GM21390 (cell line): ENCODE data around the gene MAP4.
"Not testable (repeated sequence)": the region's sequence is repeated elsewhere in the genome, so short reads cannot be mapped to it uniquely, and the experiment has no call there.

ENCODE experiments used
- ATAC-seq: cut with Tn5 transposase; IDR thresholded peaks from one replicate; pipeline ENCODE4 v1.9.1; 2021; ENCODE audit not compliant: unreplicated experiment

MAP4 gene

DNA sequence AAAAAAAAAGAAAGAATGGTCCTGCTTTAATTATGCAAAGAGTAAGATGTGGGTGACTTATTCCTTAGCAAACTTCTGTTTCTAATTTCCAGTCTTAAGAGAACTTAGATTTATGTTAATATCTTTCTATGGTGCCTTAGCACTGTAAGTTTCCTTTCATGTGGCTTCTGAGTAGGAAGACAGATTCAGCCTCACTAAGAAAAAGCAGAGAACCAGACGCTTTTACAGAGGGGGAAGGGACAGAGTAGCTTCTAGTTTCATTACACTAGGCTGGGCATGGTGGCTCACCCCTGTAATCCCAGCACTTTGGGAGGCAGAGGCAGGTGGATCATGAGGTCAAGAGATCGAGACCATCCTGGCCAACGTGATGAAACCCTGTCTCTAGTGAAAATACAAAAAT, 118.3 kb downstream of the MAP4 start:
- ATAC-seq: no peak

DNA sequence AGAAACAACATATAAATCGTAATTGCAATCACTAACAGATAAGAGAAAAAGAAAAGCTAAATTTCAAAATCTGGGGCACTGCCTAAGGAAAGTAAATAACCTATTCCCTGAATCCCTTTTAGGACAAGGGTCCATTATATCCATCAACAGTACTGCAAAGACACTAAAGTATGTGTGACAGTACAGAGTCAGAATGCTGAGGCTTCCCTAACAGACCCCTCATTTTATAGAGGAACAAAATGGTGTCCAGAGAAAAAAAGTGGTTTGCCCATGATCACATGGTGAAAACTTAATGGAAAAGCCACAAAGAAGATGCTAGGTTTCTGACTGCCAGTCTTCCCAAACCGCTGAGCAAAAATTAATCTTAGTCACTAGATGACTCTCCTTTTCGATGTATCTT, 119.5 kb downstream of the MAP4 start:
- no peak for ATAC-seq

DNA sequence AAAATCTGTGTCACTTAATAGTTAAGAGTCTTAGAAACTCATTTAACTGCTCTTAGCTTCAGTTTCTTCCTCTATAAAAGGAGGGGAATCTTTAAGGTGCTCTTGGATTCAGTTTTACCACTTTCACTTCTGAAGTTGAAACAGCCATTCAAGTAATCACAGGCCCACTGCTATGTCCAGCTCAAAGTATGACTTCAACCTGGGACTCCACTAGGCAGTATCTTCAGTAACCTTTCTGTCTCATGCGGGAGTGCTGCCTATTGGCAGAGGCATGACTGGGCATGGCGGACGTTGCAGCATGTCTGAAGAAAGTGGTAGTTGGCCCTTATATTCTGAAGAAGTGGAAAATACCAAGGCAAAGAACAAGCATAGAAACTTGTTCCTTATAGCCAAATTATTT, 121.0 kb downstream of the MAP4 start:
- no peak for ATAC-seq

DNA sequence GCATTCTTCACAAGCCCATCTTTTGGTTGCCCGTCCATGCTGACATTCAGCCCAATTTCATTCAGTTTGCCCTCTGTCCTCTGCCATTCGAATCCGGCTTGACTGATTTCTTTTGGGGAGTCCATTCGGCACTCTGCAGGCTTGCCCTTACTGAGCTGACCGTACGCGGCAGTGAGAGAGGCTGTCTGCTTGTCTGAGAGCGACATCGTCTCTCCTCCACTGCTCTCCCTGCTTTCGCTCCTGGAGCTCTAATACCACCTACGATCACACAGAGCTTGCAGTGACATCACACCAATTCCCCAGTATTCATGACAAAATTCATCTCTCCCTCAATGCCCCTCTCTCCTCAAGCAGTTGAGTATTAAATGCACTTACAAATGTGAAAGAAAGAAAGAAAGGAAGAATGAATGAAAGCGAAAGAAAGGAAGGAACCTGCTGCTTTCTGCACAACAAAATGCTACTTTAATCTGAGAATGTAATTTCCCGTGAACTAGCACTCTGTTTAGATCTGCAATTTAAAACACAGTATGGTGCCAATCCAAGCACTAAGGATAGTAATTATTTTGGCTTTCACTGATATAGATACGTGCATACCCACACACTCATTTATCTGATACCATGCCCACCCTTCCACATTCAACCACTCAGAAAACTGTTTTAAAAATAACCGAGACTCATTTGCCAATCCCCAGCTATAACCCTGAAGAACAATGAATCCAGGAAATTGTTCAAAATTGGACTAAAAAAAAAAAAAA, 123.8 kb downstream of the MAP4 start:
- ATAC-seq: no peak

DNA sequence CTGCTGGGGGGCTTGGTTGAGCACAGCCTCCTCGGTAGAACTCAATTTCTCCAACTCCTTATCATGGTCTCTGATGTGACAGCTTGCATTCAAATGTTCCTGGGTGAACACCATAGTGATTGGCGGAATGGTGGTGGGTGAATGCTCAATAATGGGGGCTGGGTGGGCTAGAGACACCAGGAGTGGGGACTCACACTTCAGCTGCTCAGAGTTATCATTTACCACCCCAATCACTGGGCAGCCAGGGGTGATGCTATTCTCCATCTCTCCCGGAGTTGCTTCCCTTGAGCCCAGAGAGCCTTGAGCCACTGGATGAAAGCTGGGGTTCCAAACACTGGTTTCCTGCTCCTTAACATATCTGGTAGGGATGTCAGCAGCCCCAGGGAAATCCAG, 124.6 kb downstream of the MAP4 start:
- no peak for ATAC-seq

DNA sequence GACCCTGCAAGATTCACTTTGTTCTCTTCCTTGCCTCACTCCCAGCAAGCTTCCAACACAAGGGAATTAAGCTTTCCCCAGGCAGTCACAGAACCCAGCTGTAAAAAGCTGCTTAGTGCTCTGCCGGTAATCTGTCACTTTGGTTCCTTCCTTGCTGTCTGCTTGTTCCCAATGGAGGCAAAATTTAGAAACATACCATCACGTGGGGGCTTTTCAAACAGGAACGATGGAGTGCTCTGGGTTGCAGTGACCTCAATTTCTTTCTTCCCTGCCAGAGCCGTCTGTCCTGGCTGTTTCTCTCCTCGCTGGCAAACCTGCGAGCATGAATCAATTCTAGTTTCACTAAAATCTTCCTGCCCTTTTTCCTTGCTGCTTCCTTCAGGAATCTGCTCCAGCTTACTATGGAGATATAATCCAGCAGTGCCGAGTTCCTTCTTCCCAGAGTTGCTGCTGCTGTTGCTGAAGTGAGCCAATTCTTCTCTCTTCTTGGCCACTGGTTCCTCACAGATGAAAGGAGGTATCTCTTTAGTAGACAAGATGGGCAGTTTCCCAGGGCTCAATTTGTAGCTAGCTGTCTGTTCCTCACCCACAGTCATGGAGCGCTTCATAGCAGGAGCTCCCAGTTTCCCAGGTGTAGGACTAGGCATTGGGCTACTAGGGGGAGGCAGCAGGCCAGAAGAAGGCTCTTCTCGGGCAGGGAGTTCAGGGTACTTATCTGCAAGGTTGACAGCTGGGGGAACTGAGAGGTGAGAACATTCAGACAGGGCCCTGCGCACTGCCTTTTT, 125.2 kb downstream of the MAP4 start:
- no peak for ATAC-seq

DNA sequence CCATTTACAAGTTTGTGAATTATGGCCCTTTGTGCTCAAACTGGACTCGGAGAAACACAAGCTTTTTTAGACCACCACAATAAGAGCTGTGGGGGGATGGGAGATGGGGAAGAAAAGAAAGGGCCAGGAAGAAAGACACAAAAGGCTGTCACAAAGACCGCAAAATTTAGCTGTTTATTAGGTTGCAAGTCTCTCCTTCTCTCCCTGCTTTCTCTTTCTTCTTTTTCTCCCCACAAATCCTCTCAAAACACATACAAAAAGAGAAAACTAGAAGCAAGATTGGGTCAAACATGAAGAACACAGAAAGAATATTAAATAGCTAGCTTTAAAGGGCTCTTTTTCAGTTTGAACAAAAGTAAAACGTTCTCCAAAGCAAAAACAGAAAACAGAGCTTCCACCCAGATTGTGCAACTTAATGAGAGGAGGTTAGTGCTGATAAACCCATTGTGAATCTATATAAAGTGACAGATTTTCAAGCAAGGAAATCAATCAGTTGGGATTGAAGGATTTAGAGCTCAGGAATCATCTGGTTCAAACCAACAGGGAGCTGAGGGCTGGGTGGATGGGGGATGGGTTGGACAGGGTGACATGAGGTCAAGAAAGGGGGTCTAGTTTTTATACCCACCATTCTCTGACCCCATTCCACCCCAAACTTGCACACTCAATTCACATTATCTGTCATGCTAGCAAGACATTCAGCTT, 125.9 kb downstream of the MAP4 start:
- no peak for ATAC-seq

DNA sequence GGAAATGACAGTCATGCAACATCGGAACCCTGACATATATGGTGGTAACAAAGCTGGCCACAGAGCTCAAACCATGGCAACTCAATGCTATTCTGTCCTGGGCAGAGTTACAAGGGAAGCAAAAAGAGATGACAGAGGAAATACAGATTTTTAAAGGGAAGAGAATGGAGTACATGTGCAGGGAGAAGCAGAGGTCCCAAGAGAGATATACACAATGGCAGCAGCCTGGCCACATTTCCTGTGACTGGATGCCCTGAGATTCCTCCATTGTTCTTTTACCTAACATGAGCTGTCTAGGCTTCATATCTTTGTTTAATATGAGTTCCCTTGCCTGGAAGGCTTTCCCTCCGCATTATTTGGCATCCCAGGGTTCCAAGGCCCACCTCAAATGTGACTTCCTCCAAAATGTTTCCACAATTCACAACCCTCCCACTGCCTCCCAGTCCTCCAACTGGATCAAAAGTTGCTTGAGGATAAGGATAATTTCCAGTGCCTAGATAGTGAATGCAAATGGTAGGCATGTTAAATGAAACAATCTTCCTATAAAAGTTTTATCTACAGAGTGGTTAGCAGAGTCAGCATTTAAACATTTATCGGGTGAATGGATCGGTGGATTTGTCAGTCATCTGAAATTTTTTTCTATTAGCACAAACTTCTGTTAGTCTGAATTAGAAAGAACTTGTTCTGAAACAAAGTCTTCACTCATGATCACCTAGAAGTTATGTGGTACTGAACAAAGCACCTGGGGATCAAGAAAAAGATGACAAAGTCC, 127.0 kb downstream of the MAP4 start:
- ATAC-seq: no peak

DNA sequence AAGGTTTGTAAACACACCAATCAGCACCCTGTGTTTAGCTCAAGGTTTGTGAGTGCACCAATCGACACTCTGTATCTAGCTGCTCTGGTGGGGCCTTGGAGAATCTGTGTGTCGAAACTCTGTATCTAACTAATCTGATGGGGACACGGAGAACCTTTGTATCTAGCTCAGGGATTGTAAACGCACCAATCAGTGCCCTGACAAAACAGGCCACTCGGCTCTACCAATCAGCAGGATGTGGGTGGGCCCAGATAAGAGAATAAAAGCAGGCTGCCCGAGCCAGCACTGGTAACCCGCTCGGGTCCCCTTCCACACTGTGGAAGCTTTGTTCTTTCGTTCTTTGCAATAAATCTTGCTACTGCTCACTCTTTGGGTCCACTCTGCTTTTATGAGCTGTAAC, 128.2 kb downstream of the MAP4 start:
- not testable (repeated sequence) for ATAC-seq

DNA sequence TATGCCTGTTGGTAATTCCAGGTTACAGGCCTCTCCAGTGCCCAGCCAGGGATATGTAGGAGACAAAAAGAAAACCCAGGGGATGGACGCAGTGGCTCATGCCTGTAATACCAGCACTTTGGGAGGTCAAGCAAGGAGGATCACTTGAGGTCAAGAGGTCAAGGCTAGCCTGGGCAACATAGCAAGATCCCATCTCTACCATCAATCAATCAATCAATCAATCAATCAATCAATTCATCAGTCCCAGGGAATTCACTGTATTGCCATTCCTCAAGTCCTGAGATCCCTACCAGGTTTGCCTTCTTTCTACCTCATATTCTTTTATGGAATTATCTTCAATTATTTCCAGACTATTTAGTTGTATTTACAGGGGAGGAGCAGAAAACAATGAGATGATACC, 131.0 kb downstream of the MAP4 start:
- ATAC-seq: no peak

DNA sequence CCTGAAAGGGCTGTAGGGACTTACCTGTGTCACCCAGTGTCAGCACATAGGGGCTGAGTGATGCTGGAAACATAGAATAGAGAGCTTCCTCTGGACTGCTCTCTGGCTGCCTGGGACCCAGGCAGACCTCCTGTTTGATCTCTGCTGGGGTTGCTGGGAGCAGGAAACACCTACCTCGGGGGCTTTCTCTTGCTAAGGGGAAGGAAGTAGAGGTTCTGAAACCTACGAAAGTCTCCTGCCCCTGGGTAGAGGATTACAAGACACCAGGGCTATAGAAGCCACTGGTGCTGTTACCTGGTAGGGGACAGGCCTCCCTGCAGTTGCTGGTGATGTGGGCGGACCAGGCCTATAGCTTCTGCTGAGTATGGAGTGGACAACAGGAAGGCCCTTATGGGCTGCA, 131.6 kb downstream of the MAP4 start:
- no peak for ATAC-seq

DNA sequence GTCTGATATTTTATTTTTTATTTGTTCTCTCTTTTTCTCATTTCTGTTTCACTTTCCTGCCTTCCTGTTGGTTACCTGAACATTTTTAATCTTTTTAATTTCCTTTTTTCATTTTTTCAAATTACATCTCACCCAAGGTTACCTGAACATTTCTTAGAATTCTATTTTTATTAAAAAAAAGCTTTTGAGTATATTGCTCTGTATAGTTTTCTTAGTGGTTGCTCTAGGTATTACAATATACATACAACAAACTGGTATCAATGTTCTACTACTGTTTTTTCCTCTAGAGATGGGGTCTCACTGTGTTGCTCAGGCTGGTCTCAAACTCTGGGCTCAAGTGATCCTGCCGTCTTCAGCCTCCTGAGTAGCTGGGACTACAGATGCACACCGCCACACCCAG, 133.9 kb downstream of the MAP4 start:
- ATAC-seq: no peak

DNA sequence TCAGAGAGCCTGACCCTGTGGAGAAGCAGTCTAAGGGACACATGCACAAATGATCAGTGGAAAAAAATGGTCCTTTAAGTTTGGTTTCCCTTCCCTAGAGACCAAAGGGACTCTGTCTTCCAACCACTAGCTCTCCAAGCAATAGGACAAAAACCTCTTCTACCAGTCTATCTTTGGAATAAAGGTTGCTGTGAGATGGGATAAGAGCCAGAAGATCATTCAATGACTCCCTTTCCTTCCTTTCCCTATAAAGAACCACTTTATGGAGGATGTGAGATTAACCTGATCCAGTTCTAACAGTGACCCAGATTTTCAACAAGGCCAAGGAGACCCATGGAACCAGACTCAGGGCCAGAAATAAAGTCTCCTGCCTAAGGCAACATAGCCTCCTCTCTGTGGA, 138.5 kb downstream of the MAP4 start:
- ATAC-seq: no peak

DNA sequence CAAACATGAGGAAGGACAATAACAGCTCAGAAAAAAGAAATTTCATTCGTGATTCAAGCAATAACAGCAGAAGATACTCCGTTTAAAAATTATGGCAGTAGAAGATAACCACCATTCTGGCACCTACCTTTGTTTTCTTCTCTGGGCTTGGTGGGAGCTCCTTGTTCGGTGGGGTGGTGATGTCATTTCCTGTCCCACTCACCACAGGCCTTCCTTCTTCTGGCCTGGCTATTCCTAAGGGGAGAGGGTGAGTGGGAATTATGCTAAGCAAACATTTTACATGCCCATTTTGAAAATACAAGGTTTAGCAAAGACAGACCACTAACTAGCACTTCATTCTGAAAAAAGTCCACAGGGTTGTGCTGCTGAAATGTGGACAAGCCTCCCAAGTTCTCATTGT, 138.9 kb downstream of the MAP4 start:
- ATAC-seq: no peak

DNA sequence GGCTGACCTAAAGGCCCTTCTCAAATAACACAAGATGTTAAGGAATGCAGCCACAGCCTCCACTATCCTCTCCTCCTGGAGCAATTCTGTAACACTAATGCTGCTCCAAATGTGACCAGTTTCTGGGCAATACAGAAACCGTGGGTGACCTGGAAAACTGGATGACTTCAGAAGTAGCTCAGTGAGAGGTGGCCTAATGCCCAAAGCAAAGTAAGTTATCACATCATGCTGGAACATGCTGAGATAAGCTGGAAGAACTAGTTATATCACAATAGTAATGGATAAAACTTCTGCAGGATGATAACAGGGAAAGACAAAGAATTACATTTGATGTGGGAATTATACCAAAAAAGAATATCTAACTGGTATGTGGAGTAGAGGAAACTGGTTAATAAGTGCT, 141.3 kb downstream of the MAP4 start:
- no peak for ATAC-seq

DNA sequence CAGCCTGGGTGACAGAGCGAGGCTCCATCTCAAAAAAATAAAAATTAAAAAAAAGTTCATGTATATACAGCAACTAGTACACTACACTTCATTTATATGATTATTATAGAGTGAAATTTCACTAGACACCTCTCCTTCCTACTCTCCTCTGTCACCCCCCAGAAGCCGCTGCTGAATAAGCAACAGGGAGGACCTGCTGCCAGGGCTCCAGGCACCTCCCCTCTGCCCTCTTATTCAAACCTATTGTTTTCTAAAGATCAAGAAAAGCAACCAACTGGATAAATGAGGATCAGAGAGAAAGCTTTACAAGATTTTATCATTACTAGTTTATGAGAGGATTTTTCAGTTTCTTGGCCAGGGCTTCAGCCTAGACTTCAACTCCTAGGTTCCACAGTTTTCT, 141.8 kb downstream of the MAP4 start:
- no peak for ATAC-seq

DNA sequence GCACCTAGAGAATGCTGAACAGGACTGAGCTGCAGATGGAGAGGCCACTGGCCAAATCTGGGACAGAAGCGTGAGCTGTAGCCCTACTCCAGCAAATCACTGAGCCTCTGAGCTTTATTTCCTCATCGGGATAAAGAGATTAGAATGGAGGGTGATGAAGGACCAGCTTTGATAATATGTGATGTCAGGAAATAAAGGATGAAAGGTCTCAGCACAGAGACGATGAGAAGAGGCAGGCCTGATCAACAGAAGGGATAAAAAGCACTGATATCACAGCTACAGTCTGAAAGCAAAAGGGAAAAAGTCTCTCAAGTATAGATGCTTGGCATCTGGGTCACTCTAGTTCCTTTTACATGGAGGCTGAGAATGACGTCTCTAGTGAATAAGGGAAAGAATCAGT, 143.3 kb downstream of the MAP4 start:
- ATAC-seq: no peak

DNA sequence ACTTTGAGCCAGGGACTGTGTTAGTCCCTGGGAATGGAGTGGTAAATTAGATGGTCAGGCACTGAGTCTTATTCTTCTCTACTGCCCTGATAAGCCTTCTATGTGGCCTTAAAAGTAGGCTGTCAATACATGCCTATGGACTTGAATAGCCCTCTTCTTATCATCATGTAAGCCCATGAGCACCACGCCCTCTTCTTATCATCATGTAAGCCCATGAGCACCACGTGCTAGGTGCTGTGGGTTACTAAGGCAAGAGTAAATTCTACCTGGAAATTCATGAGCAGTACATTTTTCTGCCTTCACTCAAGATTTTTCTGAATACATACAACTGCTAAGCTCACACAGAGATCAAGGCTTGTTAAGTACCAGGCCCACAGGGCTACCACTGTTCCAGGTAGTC, 144.8 kb downstream of the MAP4 start:
- ATAC-seq: no peak

DNA sequence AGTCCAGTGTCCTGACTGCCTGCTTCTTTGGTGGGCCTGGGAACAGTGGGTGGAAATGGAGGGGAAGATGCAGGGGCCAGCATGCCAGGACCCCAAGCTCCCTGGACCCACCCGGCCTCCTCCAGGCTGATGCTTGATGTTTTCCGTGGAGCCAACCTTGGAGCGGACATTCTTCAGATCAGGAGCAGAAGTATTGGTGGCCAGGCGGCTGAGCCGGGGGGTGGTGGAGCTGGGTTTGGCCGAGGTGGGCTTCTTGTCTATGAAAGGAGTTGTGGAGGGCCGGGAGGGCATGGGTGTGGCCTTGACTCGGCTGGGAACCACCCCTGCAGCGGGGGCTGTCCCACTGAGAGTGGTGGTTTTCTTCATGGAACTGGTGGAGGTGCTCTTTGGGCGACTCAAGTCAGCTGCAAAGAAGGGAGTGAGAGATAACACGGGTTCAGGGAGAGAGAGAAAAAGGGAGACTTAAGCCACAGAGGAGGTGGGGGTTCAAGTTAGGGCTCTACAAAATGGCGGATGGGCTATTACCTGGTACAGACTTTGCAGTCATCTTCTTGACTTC, 145.4 kb downstream of the MAP4 start:
- ATAC-seq: no peak

DNA sequence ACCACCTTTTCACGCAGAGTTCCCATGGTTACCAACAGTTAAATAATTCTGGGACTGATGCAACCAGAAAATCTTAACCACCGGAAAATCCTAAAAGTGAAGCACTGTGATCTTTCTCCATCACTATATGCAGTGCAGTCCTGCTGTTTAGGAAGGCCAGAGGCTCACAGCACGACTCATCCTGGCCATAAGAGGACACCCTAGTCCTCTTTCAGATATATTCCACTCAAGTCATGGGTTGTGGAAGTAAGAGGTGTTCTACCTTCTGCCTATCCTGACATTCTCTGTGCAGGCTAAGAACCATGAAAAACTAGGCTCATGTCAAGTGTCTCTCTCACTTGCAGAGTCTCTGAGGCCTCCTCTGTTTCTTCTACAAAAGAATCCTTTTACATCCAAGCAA, 146.1 kb downstream of the MAP4 start:
- ATAC-seq: no peak

DNA sequence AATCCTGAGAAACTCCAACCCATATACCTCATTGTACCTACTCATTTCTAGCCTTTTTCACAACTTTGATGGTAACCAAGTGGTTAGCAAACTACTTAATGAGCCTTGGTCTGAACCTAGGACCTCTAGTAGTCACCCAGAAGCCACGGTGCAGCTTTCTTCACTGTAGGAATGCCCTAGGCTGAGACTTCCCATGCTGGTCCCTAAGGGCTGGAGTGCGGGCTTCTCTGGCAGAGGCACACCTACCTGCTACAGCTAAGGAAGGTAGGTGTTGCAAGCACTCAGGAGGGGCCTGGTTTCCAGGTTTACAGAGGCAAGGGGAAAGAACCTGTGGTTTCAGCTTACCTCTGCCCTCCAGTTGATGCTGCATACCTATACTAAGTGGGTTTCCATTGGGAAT, 147.9 kb downstream of the MAP4 start:
- ATAC-seq: no peak
